OCI-LY3 (cell line): Measurements from ENCODE around the gene PAMR1.

ENCODE experiments used
- CTCF ChIP-seq: fragments of 200-600, 300-600 bp; sonication (generic); IDR thresholded peaks from 2 replicates; pipeline ENCODE4 v1.5.1; 2014; ENCODE audit warnings: antibody characterized with exemption, low read length, low read depth
- EZH2phosphoT487 ChIP-seq: fragments of 200-600 bp; shearing (Covaris generic); IDR thresholded peaks from 2 replicates; pipeline ENCODE4 v1.6.1; 2018; ENCODE audit warnings: antibody characterized with exemption, mixed run types, low read depth

GRCh38 chr11:35525501-35526175 is at the start of gene PAMR1:
- no peak for TF ChIP-seq EZH2phosphoT487
- TF ChIP-seq CTCF: no peak
